Mesendoderm (in vitro differentiated cells): ENCODE measurements around the gene PEX26.
"Not testable (repeated sequence)": the region's sequence is repeated elsewhere in the genome, so short reads cannot be mapped to it uniquely, and the experiment has no call there.

Source experiments
- DNase-seq: peaks from one replicate; pipeline ENCODE4 v3.0.0; 2013
- H2AK5ac ChIP-seq: 2 replicates; pipeline ENCODE4 v1.6.1; 2013; ENCODE audit warnings: low read length, inconsistent platforms
- H2BK120ac ChIP-seq: 2 replicates; pipeline ENCODE4 v1.6.1; 2013; ENCODE audit warnings: low read depth, mild to moderate bottlenecking, low read length, moderate library complexity, mixed read lengths
- H2BK15ac ChIP-seq: replicated peaks from 2 replicates; pipeline ENCODE4 v1.6.1; 2013; ENCODE audit warnings: low read depth, mild to moderate bottlenecking, moderate library complexity
- H2BK5ac ChIP-seq: 2 replicates; pipeline ENCODE4 v1.6.1; 2013; ENCODE audit warnings: low read length, inconsistent platforms
- H3K18ac ChIP-seq: 2 replicates; pipeline ENCODE4 v1.6.1; 2013; ENCODE audit warnings: mild to moderate bottlenecking, low read length, mixed read lengths
- H3K23ac ChIP-seq: one replicate; pipeline ENCODE4 v1.6.1; 2013; ENCODE audit warnings: low read length
- H3K27ac ChIP-seq: 2 replicates; pipeline ENCODE4 v1.5.1; 2013; ENCODE audit warnings: low read depth, mild to moderate bottlenecking, inconsistent platforms, low read length, moderate library complexity
- H3K27me3 ChIP-seq: 2 replicates; pipeline ENCODE4 v1.6.1; 2013; ENCODE audit warnings: low read length, control low read depth, mild to moderate bottlenecking, inconsistent platforms; ENCODE audit not compliant: insufficient read depth, poor library complexity
- H3K36me3 ChIP-seq: 2 replicates; pipeline ENCODE4 v1.6.1; 2013; ENCODE audit warnings: low read length, inconsistent platforms; ENCODE audit not compliant: control insufficient read depth, insufficient read depth
- H3K4ac ChIP-seq: one replicate; pipeline ENCODE4 v1.6.1; 2013; ENCODE audit warnings: low read depth, mild to moderate bottlenecking, low read length, moderate library complexity
- H3K4me1 ChIP-seq: 2 replicates; pipeline ENCODE4 v1.6.1; 2013; ENCODE audit warnings: low read depth, low read length, inconsistent platforms; ENCODE audit not compliant: control insufficient read depth
- H3K4me2 ChIP-seq: 2 replicates; pipeline ENCODE4 v1.6.1; 2013; ENCODE audit warnings: low read length
- H3K4me3 ChIP-seq: 2 replicates; pipeline ENCODE4 v1.5.1; 2013; ENCODE audit warnings: mild to moderate bottlenecking, low read length
- H3K56ac ChIP-seq: one replicate; pipeline ENCODE4 v1.6.1; 2013; ENCODE audit warnings: low read length
- H3K79me1 ChIP-seq: 2 replicates; pipeline ENCODE4 v1.6.1; 2013; ENCODE audit warnings: low read length, inconsistent platforms
- H3K79me2 ChIP-seq: 2 replicates; pipeline ENCODE4 v1.6.1; 2013; ENCODE audit warnings: mild to moderate bottlenecking, low read length; ENCODE audit not compliant: control insufficient read depth, insufficient read depth
- H3K9ac ChIP-seq: 2 replicates; pipeline ENCODE4 v1.6.1; 2013; ENCODE audit warnings: low read length, inconsistent platforms
- H4K5ac ChIP-seq: one replicate; pipeline ENCODE4 v1.6.1; 2013; ENCODE audit warnings: low read length
- H4K8ac ChIP-seq: one replicate; pipeline ENCODE4 v1.6.1; 2013; ENCODE audit warnings: low read depth, mild to moderate bottlenecking, control low read depth, low read length, moderate library complexity
- WGBS: extraction: QIAGEN DNeasy Blood & Tissue Kit; methylation state at CpG from one replicate; pipeline ENCODE4 v1.1.7; 2013; ENCODE audit warnings: low lambda C conversion rate, missing lambda C conversion rate; ENCODE audit not compliant: insufficient coverage; ENCODE audit errors: extremely low coverage; 5-methylcytosine and 5-hydroxymethylcytosine counted together

The PEX26 gene

DNA sequence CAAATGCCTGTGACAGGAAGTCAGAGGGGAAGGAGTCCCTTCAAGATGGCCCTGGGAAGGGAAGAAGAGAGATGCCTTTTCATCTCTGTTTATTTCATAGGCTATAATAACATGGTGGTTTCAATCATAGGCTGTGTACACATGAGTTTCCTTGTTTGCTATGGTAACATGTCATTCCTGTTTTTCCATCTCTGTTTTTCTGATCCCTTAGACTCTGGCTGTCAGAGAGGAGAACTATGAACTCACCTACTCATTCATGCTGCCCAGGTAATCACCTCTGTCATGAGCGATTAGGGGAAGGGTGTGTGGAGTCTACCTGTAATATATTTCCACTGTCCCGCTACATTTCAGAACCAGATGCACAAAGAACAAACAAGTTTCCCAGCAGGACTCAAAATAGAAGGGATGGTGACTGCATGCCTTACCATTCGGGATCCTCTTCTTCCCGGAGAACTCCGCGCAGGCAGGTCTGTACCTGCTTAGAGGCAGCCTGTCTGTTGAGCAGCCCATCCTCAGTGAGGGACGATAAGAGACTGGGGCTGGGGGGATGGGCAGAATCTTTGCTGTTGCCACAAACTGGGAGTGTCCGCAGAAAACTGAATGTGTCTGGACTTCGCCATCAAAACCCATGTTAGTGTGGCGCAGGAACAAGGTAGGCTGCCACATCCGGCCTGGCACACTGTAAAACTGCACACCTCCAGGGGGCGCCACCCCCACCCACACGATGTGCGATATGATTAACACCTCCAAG is 7.1 kb upstream of the PEX26 start:
- no peaks in the 10 kb centered on the region for H3K27me3 ChIP-seq
- H3K4me2 ChIP-seq = no peak overlapping the region
- no peak overlapping the region for H4K5ac ChIP-seq
- H3K4ac ChIP-seq = no peak overlapping the region
- no peaks in the 10 kb centered on the region for H3K36me3 ChIP-seq
- H2AK5ac ChIP-seq = no peak overlapping the region
- no peak overlapping the region for H2BK120ac ChIP-seq
- H2BK5ac ChIP-seq = no peak overlapping the region
- no peak overlapping the region for H3K4me3 ChIP-seq
- H3K23ac ChIP-seq = no peak overlapping the region
- no peak overlapping the region for H2BK15ac ChIP-seq
- H3K56ac ChIP-seq = no peak overlapping the region
- H4K8ac ChIP-seq = no peak overlapping the region
- WGBS = no CpG with 5 or more reads among the region's 14 CpGs
- no peak overlapping the region for H3K18ac ChIP-seq
- H3K79me2 ChIP-seq = no peaks in the 10 kb centered on the region
- H3K4me1 ChIP-seq = no peaks in the 10 kb centered on the region
- no peaks in the 10 kb centered on the region for H3K79me1 ChIP-seq
- no peak overlapping the region for H3K27ac ChIP-seq
- no peak for DNase-seq
- H3K9ac ChIP-seq = no peak overlapping the region

DNA sequence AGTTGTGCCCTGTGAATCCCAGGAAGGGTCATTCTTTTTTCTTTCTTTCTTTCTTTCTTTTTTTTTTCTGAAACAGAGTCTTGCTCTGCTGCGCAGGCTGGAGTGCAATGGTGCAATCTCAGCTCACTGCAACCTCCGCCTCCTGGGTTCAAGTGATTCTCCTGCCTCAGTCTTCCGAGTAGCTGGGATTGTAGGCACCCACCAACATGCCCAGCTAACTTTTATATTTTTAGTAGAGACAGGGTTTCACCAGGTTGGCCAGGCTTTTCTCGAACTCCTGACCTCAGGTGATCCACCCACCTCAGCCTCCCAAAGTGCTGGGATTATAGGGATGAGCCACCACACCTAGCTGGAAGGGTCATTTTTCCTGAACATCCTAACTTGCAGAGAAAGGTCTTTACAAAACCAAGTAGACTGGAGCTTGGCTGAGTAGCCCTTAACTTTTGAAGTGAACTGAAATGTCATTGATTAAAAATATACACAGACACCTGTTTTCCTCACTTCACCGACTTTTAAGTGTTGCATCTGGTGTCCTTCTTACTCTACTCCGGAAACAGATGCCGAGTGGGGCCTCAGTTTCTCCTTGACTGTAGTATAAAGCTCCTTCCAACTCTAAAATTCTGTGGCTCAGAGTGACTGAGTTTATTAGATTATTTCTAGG is 6.4 kb upstream of the PEX26 start:
- not testable (repeated sequence) for H4K8ac ChIP-seq, H4K5ac ChIP-seq, H3K18ac ChIP-seq, H2BK120ac ChIP-seq, H3K56ac ChIP-seq, H3K23ac ChIP-seq, H3K4me3 ChIP-seq, H2BK15ac ChIP-seq, H3K27me3 ChIP-seq, H3K4ac ChIP-seq, H3K36me3 ChIP-seq, H3K79me1 ChIP-seq, H3K27ac ChIP-seq, H3K4me2 ChIP-seq, H2BK5ac ChIP-seq, H3K4me1 ChIP-seq, H3K9ac ChIP-seq, H3K79me2 ChIP-seq, H2AK5ac ChIP-seq, DNase-seq
- no CpG with 5 or more reads among the region's 7 CpGs for WGBS

DNA sequence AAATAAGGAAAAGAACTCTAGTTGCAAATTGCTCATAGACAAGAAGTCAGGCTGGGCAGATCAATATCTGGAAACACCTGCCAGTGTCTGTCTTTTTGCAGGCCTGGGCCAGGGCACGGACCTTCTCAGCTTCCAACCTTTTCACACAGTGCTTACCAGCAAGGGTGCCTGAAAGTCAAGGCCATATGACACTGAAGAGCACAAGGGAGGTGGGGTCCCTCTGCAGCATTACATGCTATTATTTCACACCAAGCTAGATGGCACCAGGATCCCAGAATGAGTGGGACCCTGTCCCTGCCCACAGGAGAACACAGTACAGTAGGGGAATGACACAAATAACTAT is 5.9 kb upstream of the PEX26 start:
- Histone ChIP-seq H3K4me1 (no peaks in the 10 kb centered on the region), H3K36me3 (no peaks in the 10 kb centered on the region), H3K4me3 (no peak overlapping the region), H2BK15ac (no peak overlapping the region), H2BK5ac (no peak overlapping the region), H3K4me2 (no peak overlapping the region), H3K18ac (no peak overlapping the region), H3K27me3 (no peaks in the 10 kb centered on the region), H2AK5ac (no peak overlapping the region), H3K9ac (no peak overlapping the region), H3K56ac (no peak overlapping the region), H3K27ac (no peak overlapping the region), H4K8ac (no peak overlapping the region), H2BK120ac (no peak overlapping the region), H3K79me1 (no peaks in the 10 kb centered on the region), H3K4ac (no peak overlapping the region), H4K5ac (no peak overlapping the region), H3K79me2 (no peaks in the 10 kb centered on the region), H3K23ac (no peak overlapping the region)
- WGBS = no CpG with 5 or more reads among the region's 1 CpG
- no peak for DNase-seq

DNA sequence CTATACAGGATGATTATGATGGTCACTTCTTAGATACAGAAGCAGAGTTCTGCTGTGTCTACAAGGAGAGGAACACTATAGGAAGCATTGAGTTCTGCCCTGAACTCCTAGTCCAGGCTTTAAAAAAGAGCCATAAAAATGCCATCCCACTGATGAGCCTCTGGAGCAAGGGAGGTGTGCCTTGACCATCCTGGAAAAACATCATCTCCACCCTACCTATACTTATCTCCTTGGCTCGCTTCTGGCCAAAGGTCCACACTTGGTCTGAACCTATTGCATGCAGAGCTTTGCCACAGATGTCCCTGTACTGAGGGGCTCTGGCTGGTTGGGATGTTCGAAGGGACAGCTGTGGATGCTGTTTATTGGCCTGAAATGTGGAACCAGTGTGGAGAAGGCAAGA is 4.3 kb upstream of the PEX26 start:
- no peak overlapping the region for H3K4me3 ChIP-seq
- no peaks in the 10 kb centered on the region for H3K79me1 ChIP-seq
- no peak overlapping the region for H4K5ac ChIP-seq
- H3K36me3 ChIP-seq = no peaks in the 10 kb centered on the region
- H2BK15ac ChIP-seq = no peak overlapping the region
- no peak overlapping the region for H3K4ac ChIP-seq
- H4K8ac ChIP-seq = no peak overlapping the region
- H3K79me2 ChIP-seq = peaks cover 6% of the 10 kb centered on the region
- no peak overlapping the region for H3K18ac ChIP-seq
- no peak overlapping the region for H2BK120ac ChIP-seq
- H3K27ac ChIP-seq = no peak overlapping the region
- no peak overlapping the region for H2BK5ac ChIP-seq
- WGBS = no CpG with 5 or more reads among the region's 2 CpGs
- H2AK5ac ChIP-seq = no peak overlapping the region
- DNase-seq = no peak
- H3K4me2 ChIP-seq = no peak overlapping the region
- no peak overlapping the region for H3K9ac ChIP-seq
- no peak overlapping the region for H3K56ac ChIP-seq
- H3K27me3 ChIP-seq = no peaks in the 10 kb centered on the region
- no peak overlapping the region for H3K23ac ChIP-seq
- H3K4me1 ChIP-seq = no peaks in the 10 kb centered on the region

DNA sequence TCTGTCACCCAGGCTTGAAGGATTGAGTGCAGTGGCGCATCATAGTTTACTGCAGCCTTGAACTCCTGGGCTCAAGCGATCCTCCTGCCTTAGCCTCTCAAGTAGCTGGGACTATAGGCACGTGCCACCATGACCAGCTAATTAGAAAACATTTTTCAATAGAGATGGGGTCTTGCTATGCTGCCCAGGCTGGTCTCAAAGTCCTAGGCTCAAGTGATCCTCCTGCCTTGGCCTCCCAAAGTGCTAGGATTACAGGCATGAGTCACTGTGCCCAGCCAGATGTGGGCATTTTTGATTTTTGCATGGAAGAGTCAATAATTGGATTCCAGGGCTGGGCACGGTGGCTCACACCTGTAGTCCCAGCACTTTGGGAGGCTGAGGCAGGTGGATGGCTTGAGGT is 3.9 kb upstream of the PEX26 start:
- not testable (repeated sequence) for H3K4me3 ChIP-seq, H2BK15ac ChIP-seq, H3K18ac ChIP-seq, H4K5ac ChIP-seq, H3K27ac ChIP-seq, H3K79me1 ChIP-seq, H2BK120ac ChIP-seq, H3K27me3 ChIP-seq, H3K23ac ChIP-seq, H3K79me2 ChIP-seq, DNase-seq, H4K8ac ChIP-seq, H2BK5ac ChIP-seq, H3K9ac ChIP-seq, H3K4ac ChIP-seq, H3K56ac ChIP-seq, H2AK5ac ChIP-seq, H3K36me3 ChIP-seq, H3K4me1 ChIP-seq, H3K4me2 ChIP-seq
- no CpG with 5 or more reads among the region's 4 CpGs for WGBS
